OCI-LY3 (cell line): ENCODE measurements around the gene SPATS2.

Source experiments
- H2AFZ ChIP-seq: fragments of 200-600, 300-600 bp; shearing (Covaris generic); 2 replicates; pipeline ENCODE4 v1.6.0; 2014; ENCODE audit warnings: antibody characterized with exemption, low read depth, low read length
- H3K27ac ChIP-seq: fragments of 200-600, 300-600 bp; sonication (generic); 2 replicates; pipeline ENCODE4 v1.5.1; 2014; ENCODE audit warnings: mild to moderate bottlenecking, low read length, moderate library complexity, mixed read lengths
- H3K27me3 ChIP-seq: fragments of 200-600, 300-600 bp; sonication (generic); 2 replicates; pipeline ENCODE4 v1.6.1; 2014; ENCODE audit warnings: low read depth, low read length, mixed read lengths
- H3K36me3 ChIP-seq: fragments of 200-600, 300-600 bp; sonication (generic); replicated peaks from 2 replicates; pipeline ENCODE3; 2014; ENCODE audit warnings: low read depth, low read length, mixed read lengths
- H3K4me1 ChIP-seq: fragments of 300-600, 200-600 bp; sonication (generic); 2 replicates; pipeline ENCODE4 v1.6.1; 2014; ENCODE audit warnings: low read length, mixed read lengths
- H3K4me2 ChIP-seq: fragments of 200-600, 300-600 bp; sonication (generic); 2 replicates; pipeline ENCODE4 v1.6.1; 2014; ENCODE audit warnings: low read length, mixed read lengths
- H3K4me3 ChIP-seq: fragments of 300-600, 200-600 bp; sonication (generic); 2 replicates; pipeline ENCODE4 v1.5.1; 2014; ENCODE audit warnings: antibody characterized with exemption, mild to moderate bottlenecking, low read length, moderate library complexity
- H3K79me2 ChIP-seq: fragments of 300-600, 200-600 bp; shearing (Covaris generic); 2 replicates; pipeline ENCODE4 v1.6.1; 2014; ENCODE audit warnings: mild to moderate bottlenecking, low read length, mixed read lengths
- H3K9ac ChIP-seq: fragments of 300-600, 200-600 bp; shearing (Covaris generic); 2 replicates; pipeline ENCODE4 v1.6.0; 2014; ENCODE audit warnings: mild to moderate bottlenecking, low read length, moderate library complexity
- H3K9me3 ChIP-seq: fragments of 200-600, 300-600 bp; shearing (Covaris generic); 2 replicates; pipeline ENCODE4 v1.6.1; 2014; ENCODE audit warnings: low read length, mixed read lengths; ENCODE audit not compliant: insufficient read depth
- H4K20me1 ChIP-seq: fragments of 200-600, 300-600 bp; sonication (generic); 2 replicates; pipeline ENCODE4 v1.6.1; 2016; ENCODE audit warnings: low read length, mixed read lengths; ENCODE audit not compliant: insufficient read depth
- EZH2phosphoT487 ChIP-seq: fragments of 200-600 bp; shearing (Covaris generic); IDR thresholded peaks from 2 replicates; pipeline ENCODE4 v1.6.1; 2018; ENCODE audit warnings: antibody characterized with exemption, mixed run types, low read depth
- TF ChIP-seq, protein P1 (sequence below): fragments of 200-600, 300-600 bp; sonication (generic); IDR thresholded peaks from 2 replicates; pipeline ENCODE4 v1.5.1; 2014; ENCODE audit warnings: antibody characterized with exemption, low read length, low read depth

Gene SPATS2

GRCh38 chr12:49537752-49538509, 170.7 kb downstream of the SPATS2 start:
- no peaks in the 10 kb centered on the region for H3K36me3 ChIP-seq
- peak overlapping the region; percentile 81 for H3K4me2 ChIP-seq
- H3K27ac ChIP-seq = no peak overlapping the region
- peaks cover 14% of the 10 kb centered on the region for H3K27me3 ChIP-seq
- H2AFZ ChIP-seq = peak overlapping the region; percentile 42; the same call in 1 of the 2 replicates
- H4K20me1 ChIP-seq = no peaks in the 10 kb centered on the region
- H3K9ac ChIP-seq = no peak overlapping the region
- no peaks in the 10 kb centered on the region for H3K9me3 ChIP-seq
- no peak for TF ChIP-seq EZH2phosphoT487
- TF ChIP-seq, protein P1, sequence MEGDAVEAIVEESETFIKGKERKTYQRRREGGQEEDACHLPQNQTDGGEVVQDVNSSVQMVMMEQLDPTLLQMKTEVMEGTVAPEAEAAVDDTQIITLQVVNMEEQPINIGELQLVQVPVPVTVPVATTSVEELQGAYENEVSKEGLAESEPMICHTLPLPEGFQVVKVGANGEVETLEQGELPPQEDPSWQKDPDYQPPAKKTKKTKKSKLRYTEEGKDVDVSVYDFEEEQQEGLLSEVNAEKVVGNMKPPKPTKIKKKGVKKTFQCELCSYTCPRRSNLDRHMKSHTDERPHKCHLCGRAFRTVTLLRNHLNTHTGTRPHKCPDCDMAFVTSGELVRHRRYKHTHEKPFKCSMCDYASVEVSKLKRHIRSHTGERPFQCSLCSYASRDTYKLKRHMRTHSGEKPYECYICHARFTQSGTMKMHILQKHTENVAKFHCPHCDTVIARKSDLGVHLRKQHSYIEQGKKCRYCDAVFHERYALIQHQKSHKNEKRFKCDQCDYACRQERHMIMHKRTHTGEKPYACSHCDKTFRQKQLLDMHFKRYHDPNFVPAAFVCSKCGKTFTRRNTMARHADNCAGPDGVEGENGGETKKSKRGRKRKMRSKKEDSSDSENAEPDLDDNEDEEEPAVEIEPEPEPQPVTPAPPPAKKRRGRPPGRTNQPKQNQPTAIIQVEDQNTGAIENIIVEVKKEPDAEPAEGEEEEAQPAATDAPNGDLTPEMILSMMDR = no peak
- peak overlapping the region; percentile 72 for H3K4me3 ChIP-seq
- peaks cover 15% of the 10 kb centered on the region; the same call in 1 of the 2 replicates for H3K4me1 ChIP-seq
- H3K79me2 ChIP-seq = no peaks in the 10 kb centered on the region

DNA sequence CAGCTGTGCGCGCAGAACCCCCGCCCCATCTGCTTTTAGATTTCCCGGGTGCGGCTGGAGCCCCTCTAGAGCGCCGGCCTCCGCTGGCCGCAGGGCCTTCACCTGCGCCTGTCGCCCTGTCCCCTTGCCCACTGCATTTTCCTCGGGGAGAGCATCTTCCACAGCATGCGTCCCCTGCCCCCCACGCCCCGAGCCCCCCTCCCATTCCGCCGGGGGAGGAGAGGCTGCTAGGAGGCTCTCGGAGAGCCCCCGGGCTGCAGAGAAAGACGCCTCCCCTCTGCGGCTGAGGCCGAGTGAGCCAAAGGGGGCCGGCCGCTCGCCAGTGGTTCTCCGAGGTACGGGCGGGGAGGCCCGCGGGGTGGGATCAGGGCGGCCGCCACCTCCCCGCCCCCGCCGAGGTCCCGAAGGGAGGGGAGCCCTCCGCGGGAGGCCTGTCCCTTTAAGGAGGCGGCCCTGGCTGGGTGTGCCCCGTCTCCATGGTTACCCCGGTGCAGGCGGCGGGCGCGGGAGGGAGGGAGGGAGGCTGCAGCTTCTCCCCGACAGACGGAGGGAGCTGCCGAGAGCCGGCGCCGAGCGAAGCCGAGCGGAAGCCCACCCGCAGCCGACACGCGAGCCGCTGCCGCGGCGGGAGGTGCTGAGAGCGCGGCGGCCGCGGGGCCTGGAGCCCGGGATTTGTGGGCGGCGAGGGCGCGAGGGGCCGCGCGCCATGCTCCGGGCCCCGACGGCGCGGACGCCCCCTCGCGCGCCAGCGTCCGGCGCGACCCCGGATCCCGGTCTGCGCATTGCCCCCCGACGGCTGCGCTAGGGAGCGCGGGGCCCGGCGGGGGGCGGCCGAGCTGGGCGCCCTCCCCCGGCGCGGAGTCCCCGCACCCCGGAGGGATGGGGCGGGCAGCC, 171.5 kb downstream of the SPATS2 start, which contains the start of gene KCNH3:
Gene KCNH3, plus strand, starts transcription at position 521 of the 894 bp plus-strand sequence. CDS start 387 bp downstream, outside the sequence.
- Histone ChIP-seq H3K4me1 (peaks cover 15% of the 10 kb centered on the region; the same call in 1 of the 2 replicates), H4K20me1 (no peaks in the 10 kb centered on the region), H3K36me3 (no peaks in the 10 kb centered on the region), H3K27ac (no peak within 1 kb of the TSS), H3K9me3 (no peaks in the 10 kb centered on the region), H2AFZ (peak within 1 kb of the TSS; percentile 42; the same call in 1 of the 2 replicates), H3K4me3 (peak within 1 kb of the TSS; percentile 72), H3K27me3 (peaks cover 14% of the 10 kb centered on the region), H3K4me2 (peak within 1 kb of the TSS; percentile 81), H3K79me2 (no peaks in the 10 kb centered on the region), H3K9ac (peak within 1 kb of the TSS; percentile 17; the same call in 1 of the 2 replicates)
- TF ChIP-seq, protein P1 = no peak
- TF ChIP-seq EZH2phosphoT487 = no peak

- Histone ChIP-seq H3K27ac (no peak overlapping the region), H3K4me1 (peaks cover 15% of the 10 kb centered on the region; the same call in 1 of the 2 replicates), H3K9ac (no peak overlapping the region), H3K9me3 (no peaks in the 10 kb centered on the region), H2AFZ (no peak overlapping the region), H3K4me2 (peak overlapping the region; percentile 26), H3K36me3 (no peaks in the 10 kb centered on the region), H3K27me3 (peaks cover 14% of the 10 kb centered on the region), H3K79me2 (no peaks in the 10 kb centered on the region), H4K20me1 (no peaks in the 10 kb centered on the region), H3K4me3 (peak overlapping the region; percentile 37; the same call in 1 of the 2 replicates)
- TF ChIP-seq, protein P1 = no peak
- TF ChIP-seq EZH2phosphoT487 = no peak
Observed at GRCh38 chr12:49539406-49540228, 172.4 kb downstream of the SPATS2 start.
